Inferior parietal cortex (tissue), 1 donor: ENCODE data around the gene USP5.

ENCODE experiments used
- DNase-seq: peaks from one replicate; pipeline ENCODE4 v3.0.0-alpha.2; 2016; ENCODE audit errors: extremely low spot score

USP5 gene

DNA sequence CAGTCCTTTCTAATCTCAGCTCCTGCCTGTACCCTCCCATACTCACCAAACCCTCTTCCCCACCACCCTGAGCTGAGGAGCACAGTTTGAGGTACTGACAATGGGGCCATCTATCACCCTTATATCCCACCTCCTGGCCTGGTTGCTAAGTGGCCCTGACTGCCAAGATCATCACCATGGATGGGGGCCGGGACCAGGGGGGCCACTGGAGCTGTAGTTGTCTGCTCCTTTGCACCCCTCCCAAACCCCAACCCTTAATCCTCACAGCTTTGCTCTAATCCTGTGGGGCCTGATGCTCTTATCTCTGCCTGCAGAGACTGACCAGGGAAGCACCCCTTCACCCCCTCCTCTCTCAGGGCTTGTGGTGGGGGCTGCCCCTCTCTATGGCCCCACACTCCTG, 11.6 kb upstream of the USP5 start:
- no peak for DNase-seq

DNA sequence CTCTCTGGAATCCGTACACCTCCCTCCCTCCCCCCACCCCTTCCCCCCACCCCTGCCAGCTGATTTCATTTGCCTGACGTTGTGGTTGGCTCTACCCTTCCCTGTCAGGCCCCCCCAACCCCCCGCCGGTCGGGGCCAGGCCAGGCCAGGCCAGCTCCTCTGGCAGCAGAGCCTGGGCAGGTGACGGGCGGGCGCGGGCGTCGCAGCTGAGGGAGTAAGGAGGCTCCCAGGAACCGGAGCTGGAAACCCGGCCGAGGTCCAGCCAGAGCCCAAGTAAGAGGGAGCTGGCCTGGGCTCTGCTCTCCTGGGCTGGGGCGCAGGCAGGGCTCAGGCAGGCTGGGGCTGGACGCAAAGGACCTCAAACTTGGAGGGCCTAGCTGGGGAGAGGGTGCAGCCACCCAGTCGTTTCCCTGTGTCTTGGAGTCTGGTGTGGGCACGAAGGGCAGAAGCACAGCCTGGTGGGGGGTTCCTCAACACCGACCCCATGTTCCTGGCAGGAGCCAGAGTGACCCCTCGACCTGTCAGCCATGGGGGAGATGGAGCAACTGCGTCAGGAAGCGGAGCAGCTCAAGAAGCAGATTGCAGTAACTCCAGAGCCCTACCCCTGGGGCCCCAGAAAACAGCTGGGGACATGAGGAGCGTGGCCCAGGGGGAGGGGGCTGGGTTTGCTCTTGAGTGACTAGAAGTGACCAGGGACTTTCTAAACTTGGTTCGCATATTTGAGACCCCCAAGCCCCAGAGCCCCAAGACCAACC, 11.0 kb upstream of the USP5 start, which contains the start of gene GNB3:
Gene GNB3, plus strand, starts transcription at position 165 of the 755 bp plus-strand sequence. Its CDS starts 363 bp downstream, at position 528.
- DNase-seq: no peak

DNA sequence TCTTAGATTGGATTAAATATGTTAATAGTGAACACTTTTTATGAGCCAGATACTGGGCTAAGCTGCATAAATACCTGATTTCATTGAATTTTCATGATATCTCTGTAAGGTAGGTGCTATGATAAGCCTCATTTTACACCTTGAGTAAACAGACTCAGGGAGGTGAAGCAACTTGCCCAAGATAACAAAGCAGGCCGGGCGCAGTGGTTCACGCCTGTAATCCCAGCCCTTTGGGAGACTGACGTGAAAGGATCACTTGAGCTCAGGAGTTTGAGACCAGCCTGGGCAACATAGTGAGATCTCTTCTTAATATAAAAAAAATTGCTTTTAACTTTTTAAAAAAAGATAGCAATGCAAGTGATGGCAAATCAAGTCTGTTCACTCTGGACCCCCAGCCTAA, 9.9 kb upstream of the USP5 start:
- no peak for DNase-seq

DNA sequence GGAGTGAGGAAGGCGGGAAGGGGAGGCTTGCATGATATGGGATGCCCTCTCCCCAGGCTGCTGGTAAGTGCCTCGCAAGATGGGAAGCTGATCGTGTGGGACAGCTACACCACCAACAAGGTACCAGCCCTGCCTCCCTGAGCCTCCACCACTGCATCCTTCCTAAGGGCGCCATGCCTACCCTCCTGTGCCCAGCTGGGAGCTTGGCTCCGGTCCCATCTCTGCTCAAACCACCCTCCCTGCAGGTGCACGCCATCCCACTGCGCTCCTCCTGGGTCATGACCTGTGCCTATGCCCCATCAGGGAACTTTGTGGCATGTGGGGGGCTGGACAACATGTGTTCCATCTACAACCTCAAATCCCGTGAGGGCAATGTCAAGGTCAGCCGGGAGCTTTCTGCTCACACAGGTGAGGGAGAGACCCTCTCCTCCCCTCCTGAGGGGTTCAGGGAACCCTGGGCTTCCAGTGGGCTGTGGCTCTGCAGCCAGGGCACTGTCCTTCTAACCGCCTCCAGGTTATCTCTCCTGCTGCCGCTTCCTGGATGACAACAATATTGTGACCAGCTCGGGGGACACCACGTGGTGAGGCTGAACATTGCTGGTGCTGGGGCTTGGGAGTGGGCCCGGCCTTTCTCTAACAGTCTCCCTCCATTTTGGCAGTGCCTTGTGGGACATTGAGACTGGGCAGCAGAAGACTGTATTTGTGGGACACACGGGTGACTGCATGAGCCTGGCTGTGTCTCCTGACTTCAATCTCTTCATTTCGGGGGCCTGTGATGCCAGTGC, 8.6 kb upstream of the USP5 start:
- no peak for DNase-seq

DNA sequence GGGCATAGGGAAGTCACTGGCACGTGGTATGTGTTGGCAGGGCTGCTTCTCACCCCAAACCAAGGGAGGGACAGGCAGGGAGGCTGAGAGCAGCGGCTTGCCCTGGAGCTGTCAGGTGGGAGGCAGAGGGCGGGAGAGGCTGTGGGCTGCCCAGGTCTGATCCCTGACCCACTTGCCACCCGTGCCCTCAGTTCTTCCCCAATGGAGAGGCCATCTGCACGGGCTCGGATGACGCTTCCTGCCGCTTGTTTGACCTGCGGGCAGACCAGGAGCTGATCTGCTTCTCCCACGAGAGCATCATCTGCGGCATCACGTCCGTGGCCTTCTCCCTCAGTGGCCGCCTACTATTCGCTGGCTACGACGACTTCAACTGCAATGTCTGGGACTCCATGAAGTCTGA, 6.6 kb upstream of the USP5 start:
- no peak for DNase-seq

DNA sequence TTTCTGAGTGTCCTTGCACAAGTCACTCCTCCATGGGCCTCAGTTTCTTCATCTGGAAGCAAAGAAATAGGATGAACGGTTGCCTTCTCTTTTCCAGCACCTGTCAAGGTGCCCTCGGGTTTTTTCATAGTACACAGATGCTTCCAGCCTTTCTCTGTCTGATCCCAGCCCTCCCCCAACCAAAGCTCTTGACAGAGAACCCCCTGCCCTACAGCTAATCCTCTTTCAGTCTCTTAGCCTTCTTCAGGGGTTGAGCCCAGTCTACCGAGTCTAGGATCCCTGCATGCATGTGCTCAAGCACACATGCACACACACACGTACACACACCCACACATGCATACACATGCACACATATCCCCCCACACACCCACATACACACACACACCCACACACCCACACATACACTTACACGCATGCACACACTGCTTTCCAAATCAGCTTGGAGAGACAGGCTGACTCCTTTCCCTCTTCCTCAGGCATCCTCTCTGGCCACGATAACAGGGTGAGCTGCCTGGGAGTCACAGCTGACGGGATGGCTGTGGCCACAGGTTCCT, 5.6 kb upstream of the USP5 start:
- DNase-seq: no peak

DNA sequence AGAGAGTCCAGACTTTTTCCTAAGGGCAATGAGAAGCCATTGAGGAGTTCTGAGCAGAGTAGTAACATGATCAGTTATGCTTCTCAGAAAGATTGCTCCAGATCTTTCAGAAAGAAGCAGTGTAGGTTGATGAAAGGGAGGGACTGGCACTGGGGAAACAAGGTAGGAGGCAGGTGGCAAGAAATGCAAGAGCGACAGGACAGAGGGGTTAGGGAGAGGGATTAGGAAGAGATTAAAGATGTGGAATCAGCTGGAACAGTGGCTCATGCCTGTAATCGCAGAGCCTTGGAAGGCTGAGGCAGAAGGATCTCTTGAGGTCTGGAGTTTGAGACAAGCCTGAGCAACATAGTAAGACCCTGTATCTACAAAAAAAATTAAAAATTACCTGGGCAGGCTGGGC, 4.3 kb upstream of the USP5 start:
- DNase-seq: no peak

DNA sequence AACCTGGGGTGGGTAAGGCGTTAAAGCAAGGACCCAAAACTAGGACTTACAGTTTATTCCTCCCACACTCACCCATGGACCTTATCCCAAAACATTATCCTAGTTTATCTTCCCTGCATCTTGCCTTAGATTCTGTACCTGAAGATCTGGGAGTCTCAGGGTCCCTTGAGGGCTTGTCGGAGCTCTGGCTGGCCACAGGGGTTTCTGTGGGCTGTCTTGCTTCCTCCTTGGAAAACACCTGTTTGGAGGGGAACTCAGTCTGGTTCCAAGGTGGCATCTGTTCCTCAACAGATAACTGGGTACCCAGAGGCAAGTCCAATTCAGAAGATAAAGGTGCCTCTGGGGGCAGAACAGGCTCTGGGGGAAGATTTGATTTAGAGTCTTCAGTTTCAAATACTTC, 2.5 kb upstream of the USP5 start:
- no peak for DNase-seq

DNA sequence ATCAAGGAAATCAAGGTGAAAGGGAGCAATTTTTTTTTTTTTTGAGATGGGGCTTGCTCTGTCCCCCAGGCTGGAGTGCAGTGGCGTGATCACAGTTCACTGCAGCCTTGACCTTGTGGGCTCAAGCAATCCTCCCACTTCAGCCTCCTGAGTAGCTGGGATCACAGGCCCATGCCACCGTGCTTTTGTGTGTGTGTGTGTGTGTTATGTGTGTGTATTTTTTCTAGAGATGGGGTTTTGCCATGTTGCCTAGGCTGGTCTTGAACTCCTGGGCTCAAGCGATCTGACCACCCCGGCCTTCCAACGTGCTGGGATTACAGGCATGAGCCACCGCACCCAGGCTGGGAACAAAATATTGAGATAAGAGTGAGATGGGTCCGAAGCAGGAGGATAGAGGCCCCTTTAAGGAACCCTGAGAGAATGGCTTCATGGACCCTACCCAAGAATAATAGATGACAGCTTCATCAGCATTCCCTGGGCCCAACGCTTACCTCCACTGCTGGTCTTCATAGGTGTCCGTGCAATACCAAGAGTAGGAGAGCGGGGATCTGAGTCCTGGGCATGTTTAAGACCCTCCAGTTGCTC, 1.9 kb upstream of the USP5 start:
- no peak for DNase-seq

DNA sequence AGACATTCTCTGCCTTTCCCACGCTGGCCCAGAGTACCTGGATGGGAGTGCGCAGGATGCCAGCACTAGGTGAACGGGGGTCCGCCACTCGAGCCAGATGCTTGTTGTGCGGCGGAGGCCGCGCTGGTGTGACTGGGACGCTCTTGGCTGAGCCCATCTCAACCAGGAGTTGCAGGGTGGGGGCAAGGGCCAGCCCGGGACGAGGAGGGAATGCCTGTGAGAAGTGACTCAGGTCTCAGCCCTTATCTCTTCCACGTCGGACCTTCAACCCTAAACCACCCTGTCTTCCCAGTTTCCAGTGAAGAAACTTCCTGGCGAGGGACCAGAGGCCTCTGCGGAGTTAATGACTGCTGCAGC, 1.2 kb upstream of the USP5 start:
- no peak for DNase-seq

DNA sequence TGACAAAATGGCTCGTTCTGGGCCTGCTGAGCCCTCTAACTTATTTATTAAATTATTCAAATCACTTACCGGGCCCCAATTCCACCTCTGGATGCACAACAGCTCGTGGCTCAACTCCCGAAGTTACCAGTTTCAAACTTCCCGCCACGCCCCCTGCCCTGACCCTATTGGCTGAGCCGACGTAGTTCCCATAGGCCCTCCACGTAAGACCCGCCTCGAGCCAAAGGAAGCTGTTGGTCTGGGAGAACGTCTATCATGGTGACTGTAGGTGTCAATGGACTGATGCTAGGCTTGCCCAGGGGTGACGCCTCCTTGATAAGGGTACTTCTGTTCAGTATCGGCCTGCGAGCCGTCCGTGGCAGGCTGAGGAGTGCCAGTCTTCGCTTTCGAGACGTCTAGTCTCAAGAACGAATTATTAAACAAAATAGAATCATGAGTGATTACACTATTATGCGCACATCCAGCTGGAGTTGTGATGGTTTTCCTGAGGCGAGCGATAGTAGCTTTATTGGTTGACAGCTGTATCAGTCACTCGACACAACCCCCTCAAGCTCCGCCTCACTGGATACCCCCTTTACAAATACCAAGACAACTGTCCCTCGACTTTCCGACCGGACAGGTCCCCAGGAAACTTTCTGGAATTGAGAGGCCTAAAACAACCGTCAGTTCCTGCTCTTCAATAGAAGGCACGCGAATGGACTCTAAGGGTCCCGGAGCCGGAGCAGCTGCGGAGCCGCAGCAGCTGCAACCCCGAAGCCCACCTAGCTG, 613 bp upstream of the USP5 start, which contains the start of gene CDCA3:
Gene CDCA3, minus strand, starts transcription at position 134 of the 768 bp plus-strand sequence. CDS start 334 bp downstream, outside the sequence.
- peak; percentile 97 for DNase-seq

DNA sequence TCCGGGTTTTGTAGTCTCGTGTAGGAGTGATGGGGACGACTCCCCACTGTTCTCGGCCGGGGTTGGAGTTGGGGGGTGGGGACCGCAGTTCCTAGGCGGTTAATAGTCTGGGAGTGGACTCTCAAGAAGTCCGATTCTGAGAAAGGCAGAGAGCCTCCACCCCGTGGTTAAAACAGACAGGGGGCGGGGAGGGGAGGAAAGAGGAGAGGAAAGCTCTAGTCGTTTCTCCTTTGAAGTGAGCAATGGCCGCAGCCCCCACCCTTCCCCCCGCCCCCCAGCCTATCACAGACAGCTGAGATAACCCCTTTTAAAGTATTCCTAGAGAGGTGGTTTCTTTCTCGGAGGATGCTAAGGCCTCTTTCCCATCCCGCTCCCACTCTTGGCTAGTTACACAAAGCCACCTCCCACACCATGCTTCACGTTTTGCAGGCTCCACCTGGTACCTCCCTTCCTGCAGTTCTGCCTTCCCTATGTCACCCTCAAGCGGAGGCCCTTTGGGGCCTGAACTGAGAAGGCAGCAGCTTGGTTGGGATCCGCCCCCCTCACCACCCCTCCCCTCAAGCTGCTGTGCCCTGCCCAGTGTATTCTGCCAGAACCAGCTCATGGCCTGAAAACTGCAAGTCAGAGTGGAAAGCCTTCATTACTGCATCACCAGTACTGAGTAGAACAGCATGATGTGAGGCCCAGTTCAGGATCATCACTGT, 853 bp downstream of the USP5 start:
- DNase-seq: peak; percentile 32

DNA sequence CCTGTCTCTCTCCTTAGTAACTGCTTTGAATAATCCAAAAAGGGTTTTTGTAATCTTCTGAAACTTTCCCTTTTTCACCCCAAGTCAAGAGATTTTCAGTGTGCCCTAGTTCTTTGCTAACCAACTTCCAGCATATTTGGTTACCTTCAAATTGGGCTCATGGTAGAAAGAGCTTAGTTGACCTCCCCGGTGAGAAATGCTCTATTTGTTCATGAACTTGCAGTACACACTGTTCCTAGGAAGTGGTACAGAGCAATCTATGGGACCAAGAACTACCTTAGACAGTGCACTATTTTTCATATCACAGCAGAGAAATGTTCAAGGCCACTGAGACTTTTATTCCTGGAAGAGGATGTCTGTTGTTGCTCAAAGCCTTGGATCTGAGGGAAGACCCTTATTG, 1.7 kb downstream of the USP5 start:
- DNase-seq: no peak

DNA sequence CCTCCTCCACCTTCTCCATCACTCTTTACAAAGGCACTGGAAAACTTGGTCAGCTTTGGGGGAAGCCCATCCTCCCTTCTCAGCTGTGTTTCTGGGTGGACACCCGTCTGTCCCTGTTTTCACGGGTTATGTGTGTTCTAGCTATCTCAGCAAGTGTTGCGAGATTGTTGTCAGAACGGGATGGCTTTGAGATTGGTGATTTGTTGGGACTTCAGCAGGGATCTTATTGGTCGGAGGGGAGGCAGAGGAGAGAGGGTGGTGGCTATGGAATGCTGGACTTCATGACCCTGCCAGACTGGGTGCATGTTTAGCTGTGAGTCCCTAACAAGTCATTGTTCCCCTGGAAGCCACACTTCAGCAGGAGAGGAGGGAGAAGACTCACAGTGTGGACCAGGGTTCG, 2.1 kb downstream of the USP5 start:
- DNase-seq: no peak

DNA sequence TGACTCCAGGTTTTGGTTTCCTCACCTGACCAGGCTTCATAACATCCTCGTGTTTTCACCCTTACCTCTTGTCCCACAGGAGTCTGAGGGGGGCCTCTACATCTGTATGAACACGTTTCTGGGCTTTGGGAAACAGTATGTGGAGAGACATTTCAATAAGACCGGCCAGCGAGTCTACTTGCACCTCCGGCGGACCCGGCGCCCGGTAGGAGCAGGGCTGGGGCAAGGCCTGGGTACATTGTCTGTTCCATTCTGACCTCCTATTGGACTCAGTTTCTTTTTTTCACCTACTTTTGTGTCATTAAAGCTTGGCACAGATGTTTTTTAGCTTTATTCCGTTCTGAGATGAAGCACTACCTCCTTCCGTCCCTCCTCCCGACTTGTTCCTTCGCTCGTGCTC, 3.4 kb downstream of the USP5 start:
- DNase-seq: no peak

DNA sequence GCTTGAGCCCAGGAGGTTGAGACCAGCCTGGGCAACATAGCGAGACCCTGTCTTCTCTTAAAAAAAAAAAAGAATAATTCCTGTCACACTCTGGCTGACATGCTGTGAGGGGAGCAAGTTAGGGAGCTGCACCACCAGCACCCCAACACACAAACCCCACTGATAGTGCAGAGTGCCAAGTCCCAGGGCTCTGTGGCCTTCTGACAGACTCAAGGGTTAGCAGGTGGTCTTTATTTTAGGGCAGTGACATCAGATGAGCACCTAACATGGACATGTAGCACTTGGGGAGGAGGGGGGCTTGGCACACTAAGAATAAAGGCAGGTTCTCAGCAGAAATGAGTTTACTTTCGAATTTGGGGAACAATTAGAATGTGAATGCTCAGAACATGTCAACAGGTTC, 6.8 kb downstream of the USP5 start:
- no peak for DNase-seq

DNA sequence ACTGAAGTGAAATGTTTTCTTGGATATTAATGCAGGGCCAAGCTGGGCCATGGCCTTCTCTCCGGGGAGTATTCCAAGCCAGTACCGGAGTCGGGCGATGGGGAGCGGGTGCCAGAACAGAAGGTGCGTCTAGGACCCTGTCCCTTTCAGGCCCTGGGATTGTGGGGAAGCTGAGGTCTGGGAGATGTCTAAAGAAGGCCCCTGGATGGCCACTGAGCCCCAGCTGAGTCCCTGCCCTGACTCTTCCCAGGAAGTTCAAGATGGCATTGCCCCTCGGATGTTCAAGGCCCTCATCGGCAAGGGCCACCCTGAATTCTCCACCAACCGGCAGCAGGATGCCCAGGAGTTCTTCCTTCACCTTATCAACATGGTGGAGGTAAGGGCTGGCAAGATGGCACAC, 8.2 kb downstream of the USP5 start:
- no peak for DNase-seq

DNA sequence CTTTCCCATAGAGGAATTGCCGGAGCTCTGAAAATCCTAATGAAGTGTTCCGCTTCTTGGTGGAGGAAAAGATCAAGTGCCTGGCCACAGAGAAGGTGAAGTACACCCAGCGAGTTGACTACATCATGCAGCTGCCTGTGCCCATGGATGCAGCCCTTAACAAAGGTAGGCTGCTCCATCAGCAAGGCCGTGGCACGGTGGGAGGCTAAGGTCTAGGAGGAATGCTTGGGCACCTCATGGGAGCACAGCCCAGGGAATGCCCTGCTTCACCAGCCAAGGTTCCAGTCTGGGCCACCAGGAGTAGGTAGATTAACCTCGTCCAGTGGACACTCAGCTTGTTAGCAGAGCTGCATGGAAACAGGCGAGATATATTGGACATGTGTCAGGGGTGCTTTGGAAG, 9.0 kb downstream of the USP5 start:
- no peak for DNase-seq

DNA sequence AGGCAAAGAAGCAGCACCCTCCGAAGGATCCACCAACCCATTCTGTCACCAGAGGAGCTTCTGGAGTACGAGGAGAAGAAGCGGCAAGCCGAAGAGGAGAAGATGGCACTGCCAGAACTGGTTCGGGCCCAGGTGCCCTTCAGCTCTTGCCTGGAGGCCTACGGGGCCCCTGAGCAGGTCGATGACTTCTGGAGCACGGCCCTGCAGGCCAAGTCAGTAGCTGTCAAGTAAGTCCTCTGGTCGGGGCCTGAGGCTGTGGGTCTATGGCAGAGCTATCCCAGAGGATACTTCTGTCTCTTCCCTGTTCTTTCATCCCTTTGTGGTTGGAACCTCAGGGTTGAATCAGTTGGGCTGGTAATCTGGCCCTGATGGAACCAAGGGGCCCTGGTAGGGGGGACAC, 9.4 kb downstream of the USP5 start:
- no peak for DNase-seq

DNA sequence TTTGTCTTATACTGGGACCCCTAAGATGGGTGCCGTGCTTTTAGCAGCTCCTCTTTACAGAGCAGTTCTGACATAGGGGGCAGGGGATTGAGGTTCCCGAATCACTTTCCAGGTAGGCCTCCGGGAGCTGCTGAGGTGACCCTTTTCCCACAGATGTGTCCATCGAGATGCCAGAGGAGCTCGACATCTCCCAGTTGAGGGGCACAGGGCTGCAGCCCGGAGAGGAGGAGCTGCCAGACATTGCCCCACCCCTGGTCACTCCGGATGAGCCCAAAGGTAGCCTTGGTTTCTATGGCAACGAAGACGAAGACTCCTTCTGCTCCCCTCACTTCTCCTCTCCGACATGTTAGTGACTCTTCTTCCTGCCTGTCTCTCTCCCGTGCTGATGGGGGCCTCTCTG, 11.1 kb downstream of the USP5 start:
- DNase-seq: no peak
